BE2C (cell line): ENCODE results near the gene SLC7A6.

Experiments used
- DNase-seq: peaks from one replicate; pipeline ENCODE4 v3.0.0-alpha.2; 2020
- H3K27me3 ChIP-seq: fragments of 250-450 bp; sonication (Bioruptor Pico); 2 replicates; pipeline ENCODE4 v1.5.1; 2020; ENCODE audit warnings: mild to moderate bottlenecking
- H3K36me3 ChIP-seq: fragments of 250-450 bp; sonication (Bioruptor Pico); 2 replicates; pipeline ENCODE4 v1.5.1; 2020; ENCODE audit warnings: mild to moderate bottlenecking
- H3K4me1 ChIP-seq: fragments of 250-450 bp; sonication (Bioruptor Pico); 2 replicates; pipeline ENCODE4 v1.5.1; 2020
- H3K4me3 ChIP-seq: 2 replicates; pipeline ENCODE4 v1.5.1; 2011; ENCODE audit warnings: low read depth, low read length
- H3K9me3 ChIP-seq: fragments of 250-450 bp; sonication (Bioruptor Pico); 2 replicates; pipeline ENCODE4 v1.5.1; 2020
- TF ChIP-seq, protein P1 (sequence below): IDR thresholded peaks from 2 replicates; pipeline ENCODE4 v1.5.1; 2012; ENCODE audit warnings: mild to moderate bottlenecking, low read depth, low read length

The SLC7A6 gene

DNA sequence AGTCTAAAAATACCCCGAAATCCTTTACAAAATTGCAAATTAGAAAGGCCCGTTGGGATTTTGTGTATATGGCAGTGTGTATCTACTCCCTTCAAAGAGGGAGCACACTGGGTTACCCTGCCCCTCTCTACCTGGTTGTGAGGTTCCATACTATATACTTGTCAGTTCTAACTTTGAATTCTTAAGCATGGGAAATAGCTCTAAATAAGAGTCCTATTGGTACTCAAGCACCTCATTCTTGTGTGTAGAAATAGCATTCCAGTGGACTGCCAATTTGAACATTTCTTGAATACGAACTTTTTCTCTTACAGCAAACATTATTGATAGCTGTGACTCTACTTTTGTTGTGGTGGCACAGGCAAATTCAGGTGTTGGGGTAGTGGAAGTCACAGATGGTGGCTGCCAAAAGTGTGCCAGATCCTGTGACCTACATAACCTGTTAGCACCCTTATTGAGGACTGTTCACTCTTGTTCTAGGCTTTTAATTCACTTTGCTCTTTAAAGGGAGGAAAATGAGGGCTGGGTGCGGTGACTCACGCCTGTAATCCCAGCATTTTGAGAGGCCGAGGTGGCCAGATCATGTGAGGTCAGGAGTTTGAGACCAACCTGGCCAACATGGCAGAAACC is 44.5 kb upstream of the SLC7A6 start:
- Histone ChIP-seq H3K4me3 (no peak overlapping the region), H3K36me3 (no peaks in the 10 kb centered on the region), H3K9me3 (no peaks in the 10 kb centered on the region), H3K4me1 (peaks cover 5% of the 10 kb centered on the region; the same call in 1 of the 2 replicates), H3K27me3 (no peaks in the 10 kb centered on the region)
- no peak for DNase-seq
- TF ChIP-seq, protein P1, sequence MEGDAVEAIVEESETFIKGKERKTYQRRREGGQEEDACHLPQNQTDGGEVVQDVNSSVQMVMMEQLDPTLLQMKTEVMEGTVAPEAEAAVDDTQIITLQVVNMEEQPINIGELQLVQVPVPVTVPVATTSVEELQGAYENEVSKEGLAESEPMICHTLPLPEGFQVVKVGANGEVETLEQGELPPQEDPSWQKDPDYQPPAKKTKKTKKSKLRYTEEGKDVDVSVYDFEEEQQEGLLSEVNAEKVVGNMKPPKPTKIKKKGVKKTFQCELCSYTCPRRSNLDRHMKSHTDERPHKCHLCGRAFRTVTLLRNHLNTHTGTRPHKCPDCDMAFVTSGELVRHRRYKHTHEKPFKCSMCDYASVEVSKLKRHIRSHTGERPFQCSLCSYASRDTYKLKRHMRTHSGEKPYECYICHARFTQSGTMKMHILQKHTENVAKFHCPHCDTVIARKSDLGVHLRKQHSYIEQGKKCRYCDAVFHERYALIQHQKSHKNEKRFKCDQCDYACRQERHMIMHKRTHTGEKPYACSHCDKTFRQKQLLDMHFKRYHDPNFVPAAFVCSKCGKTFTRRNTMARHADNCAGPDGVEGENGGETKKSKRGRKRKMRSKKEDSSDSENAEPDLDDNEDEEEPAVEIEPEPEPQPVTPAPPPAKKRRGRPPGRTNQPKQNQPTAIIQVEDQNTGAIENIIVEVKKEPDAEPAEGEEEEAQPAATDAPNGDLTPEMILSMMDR, result no peak

- Histone ChIP-seq H3K36me3 (peaks cover 3% of the 10 kb centered on the region; the same call in 1 of the 2 replicates), H3K4me1 (peaks cover 12% of the 10 kb centered on the region), H3K9me3 (no peaks in the 10 kb centered on the region), H3K27me3 (no peaks in the 10 kb centered on the region), H3K4me3 (no peak overlapping the region)
- no peak for DNase-seq
- TF ChIP-seq, protein P1, result no peak
Observed at GRCh38 chr16:68223072-68223471, 41.3 kb upstream of the SLC7A6 start.

GRCh38 chr16:68226116-68226515 is 38.2 kb upstream of the SLC7A6 start:
- Histone ChIP-seq H3K36me3 (peaks cover 3% of the 10 kb centered on the region; the same call in 1 of the 2 replicates), H3K9me3 (no peaks in the 10 kb centered on the region), H3K27me3 (no peaks in the 10 kb centered on the region), H3K4me1 (peaks cover 12% of the 10 kb centered on the region), H3K4me3 (no peak overlapping the region)
- no peak for DNase-seq
- TF ChIP-seq, protein P1, result no peak

GRCh38 chr16:68227183-68227793 is 37.0 kb upstream of the SLC7A6 start:
- no peaks in the 10 kb centered on the region for H3K9me3 ChIP-seq
- H3K4me3 ChIP-seq, result no peak overlapping the region
- H3K27me3 ChIP-seq, result no peaks in the 10 kb centered on the region
- H3K4me1 ChIP-seq, result peaks cover 12% of the 10 kb centered on the region
- H3K36me3 ChIP-seq, result peaks cover 3% of the 10 kb centered on the region; the same call in 1 of the 2 replicates
- TF ChIP-seq, protein P1, result no peak
- no peak for DNase-seq

DNA sequence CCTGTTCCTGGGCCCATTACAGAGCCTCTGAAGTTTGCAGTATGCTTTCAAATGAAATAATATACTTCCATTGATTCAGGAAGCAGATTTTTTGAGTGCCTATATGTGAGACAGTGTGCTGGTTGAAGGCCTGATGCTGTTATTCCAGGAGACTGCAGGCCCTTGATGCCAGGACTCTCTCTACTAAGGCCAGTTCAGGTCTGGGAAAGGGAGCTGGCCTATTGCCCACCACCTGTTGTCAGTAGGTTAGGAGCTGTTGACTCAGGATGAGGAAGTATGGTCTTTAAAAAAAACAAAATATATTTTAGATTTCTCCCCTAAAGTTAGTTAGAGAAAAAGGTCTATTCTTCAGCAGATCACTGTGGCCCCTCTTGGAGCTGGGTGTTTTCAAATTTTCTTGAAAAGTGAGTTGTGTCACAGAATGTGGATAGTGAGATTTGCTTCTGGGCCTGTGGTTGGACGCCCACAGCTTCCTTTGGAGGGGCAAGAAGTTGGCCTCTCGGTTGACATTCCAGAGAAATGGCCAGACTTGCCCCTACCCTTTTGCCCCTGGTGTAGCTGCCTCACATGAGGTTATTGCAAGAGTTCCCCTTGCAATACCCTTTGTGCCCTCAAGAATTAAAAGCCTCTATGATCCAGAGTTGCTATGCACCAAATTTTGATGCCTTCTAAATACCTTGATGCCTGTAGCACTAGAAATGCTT is 36.3 kb upstream of the SLC7A6 start:
- Histone ChIP-seq H3K9me3 (no peaks in the 10 kb centered on the region), H3K4me3 (no peak overlapping the region), H3K36me3 (peaks cover 3% of the 10 kb centered on the region; the same call in 1 of the 2 replicates), H3K27me3 (no peaks in the 10 kb centered on the region), H3K4me1 (peaks cover 7% of the 10 kb centered on the region)
- TF ChIP-seq, protein P1, result no peak
- no peak for DNase-seq
